GM21723 (cell line): Measurements from ENCODE around the gene LURAP1L.

Experiments used
- ATAC-seq: cut with Tn5 transposase; IDR thresholded peaks from one replicate; pipeline ENCODE4 v1.9.1; 2021; ENCODE audit warnings: mild to moderate bottlenecking, moderate library complexity; ENCODE audit not compliant: unreplicated experiment

The LURAP1L gene

GRCh38 chr9:12808569-12808968 lies 33.7 kb downstream of the LURAP1L start:
- ATAC-seq = no peak

- ATAC-seq = no peak
These were observed 34.9 kb downstream of the LURAP1L start for GRCh38 chr9:12809720-12810119.

DNA sequence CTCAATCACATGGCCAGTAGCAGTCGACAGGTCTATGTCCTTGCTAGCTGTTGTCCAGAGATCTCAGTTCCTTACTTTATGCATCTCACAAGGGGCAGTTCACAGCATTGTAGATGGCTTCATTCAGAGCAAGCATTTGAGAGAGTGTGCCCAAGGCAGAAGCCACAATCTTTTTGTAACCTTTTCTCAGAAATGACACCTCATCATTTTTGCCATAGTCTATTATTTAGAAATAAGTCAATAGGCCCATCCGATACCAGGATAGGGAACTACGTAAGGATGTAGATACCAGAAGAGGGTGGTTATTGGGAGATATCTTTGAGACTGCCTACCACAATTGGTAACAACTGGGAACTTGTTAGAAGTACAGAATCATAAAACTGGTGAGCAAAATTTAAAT lies 37.1 kb downstream of the LURAP1L start:
- no peak for ATAC-seq

GRCh38 chr9:12812710-12813109 lies 37.9 kb downstream of the LURAP1L start:
- ATAC-seq = no peak

- ATAC-seq = no peak
These were observed 38.7 kb downstream of the LURAP1L start for GRCh38 chr9:12813533-12813932.

- no peak for ATAC-seq
These were observed 39.4 kb downstream of the LURAP1L start for GRCh38 chr9:12813960-12814876.

GRCh38 chr9:12814877-12815237 lies 40.0 kb downstream of the LURAP1L start:
- ATAC-seq = no peak

GRCh38 chr9:12815888-12816287 lies 41.1 kb downstream of the LURAP1L start:
- no peak for ATAC-seq

DNA sequence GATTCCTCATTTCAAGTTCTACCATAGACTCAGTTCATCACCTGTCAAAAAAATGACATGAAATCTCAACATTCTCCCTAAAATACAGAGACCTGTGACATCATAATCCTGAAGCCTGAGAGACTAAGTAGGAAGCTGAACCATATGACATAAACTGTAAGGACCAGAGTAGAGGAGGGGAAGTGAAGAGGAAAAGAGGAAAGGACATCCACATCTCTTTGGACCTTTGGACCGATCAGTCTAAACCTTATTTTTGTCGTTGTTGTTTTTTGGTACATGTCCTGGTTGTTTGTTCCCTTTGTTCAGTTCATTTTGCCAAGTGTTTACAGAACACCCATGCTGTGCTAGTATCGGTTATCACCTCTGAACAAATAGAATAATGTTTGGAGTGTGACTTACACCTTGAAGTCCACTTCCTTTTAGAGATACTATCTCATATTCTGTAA lies 41.9 kb downstream of the LURAP1L start:
- no peak for ATAC-seq

DNA sequence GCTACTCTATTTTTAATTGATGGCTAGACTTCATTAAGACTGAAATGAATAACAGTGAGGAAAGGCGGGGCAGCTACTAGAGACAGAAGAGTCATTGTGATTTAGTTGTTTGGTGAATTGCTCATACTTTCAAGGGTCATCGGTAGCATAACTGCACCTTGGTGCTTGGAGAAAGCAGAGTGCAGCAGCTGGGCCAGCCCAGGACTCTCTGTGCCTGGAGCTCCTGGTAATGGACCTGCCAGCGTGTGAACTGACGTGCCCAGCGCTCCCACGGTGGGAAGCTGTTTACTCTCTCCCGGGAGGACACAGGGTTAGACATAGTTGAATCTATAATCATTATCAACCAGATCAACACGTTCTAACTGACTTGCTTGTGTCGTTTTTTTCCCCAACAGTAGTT lies 42.9 kb downstream of the LURAP1L start:
- ATAC-seq = no peak

DNA sequence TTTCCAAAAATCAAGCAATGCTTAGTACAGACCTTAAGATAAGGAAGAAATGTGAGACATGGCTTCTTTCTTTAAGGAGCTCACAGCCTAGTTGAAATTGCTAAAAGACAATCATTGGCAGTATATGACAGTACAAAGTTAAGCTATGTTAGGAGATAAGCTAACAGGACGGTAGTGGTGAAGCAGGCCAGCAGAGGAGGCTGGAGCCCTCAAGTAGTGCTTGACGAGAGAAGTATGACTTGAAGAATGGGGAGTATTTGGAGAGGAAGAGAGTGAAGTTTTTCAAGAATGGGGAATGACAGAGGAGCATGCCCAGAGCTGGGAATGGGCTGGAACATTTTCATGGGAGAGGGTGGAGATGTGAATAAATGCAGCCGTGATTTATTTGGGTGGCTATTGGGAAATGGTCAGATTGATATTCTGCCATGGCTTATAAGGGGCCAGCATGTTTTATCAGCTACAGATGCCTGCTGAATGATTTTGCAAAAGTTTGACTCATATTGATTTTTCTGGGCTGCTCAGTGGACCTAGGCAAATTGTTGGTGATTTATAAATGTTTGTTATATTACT lies 43.7 kb downstream of the LURAP1L start:
- no peak for ATAC-seq

DNA sequence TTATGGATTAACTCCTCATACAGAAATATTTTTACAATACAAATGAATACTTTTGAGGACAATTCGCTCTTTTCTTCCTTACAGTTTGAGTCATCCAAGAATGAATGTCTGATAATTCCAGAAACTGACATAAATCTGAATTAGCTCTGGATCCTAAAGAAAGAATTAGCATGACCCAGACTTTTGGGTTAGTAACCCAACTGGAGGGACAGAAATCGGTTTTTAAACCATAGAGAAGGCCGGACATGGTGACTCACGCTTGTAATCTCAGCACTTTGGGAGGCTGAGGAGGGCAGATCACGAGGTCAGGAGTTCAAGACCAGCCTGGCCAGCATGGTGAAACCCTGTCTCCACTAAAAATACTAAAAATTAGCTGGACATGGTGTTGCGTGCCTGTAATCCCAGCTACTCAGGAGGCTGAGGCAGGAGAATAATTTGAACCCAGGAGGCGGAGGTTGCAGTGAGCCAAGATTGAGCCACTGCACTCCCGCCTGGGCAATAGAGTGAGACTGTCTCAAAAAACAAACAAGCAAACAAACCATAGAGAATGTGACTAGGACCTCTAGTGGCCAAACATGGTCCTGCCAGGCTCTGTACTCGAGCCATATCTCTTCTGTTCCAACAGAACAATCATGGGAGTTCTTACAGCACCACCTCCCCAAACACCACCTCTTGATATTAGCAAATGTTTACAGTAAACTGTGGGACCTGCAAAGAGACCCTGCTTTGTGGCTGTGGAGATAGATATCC lies 44.8 kb downstream of the LURAP1L start:
- no peak for ATAC-seq

DNA sequence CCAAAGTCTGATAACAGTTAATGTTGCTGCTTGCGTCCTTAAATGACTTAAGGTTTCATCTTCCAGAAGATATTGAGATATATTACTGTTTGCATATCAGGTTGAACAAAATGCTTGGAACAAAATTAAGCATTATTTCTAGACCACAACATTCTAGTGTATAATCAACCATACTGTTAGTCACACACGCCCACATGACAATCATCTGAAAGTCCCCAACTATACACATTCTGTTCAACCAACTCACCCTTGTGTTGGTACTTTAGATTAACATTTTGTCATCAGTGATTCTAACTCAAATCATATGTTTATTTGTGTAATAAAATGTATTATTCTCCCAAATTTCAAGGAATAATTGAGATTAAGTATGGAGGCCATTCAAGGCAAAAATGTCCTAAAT lies 47.3 kb downstream of the LURAP1L start:
- no peak for ATAC-seq

DNA sequence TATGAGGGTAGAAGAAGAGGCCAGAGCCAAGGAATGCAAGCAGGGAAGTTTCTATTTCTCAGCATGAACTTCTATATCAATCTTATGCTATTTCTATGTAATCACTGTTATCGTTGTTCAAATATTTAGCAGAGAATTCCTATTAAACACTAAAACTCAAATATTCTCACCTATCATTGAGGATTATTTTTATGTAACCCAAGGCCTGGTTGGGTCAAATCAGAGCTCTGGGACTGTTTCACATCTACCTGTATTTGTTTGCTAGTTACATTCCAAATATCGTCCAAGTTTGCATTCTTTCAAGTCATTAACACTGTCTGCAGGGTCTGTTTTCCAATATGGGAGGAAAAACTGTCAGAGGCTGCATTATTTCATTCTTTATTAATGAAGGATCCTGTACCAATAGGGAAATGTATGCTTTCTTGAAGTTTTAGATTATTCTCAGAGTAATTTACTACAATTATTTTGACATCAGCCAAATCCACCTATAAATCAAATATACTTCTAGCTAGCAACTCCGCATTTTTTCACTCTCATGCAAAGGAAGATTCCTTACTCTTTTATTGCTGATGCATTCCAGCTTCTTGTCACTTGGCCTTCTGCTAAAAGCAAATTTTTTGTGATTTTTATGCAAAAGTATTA lies 52.2 kb downstream of the LURAP1L start:
- ATAC-seq = no peak

- no peak for ATAC-seq
These were observed 58.9 kb downstream of the LURAP1L start for GRCh38 chr9:12833701-12834100.

- no peak for ATAC-seq
These were observed 63.7 kb downstream of the LURAP1L start for GRCh38 chr9:12838546-12838945.

- ATAC-seq = no peak
These were observed 68.9 kb downstream of the LURAP1L start for GRCh38 chr9:12843735-12844134.

DNA sequence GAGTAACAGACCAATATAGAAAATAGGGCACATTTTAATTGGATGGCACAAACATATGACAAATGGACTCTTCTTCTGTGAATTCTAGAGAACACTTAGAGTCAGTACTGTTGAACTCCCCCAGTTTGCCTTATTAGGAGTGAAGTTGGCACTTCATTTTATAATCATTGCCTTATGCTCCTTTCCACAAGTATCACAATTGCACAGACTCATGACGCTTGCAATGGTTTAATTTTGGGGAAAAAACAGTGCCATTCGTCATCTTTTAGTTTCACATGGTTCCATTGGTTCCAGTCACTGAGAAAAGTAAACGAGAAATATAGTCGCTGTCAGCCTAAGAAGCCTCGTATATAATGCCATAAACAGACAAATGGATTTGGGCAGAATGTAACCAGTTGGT lies 71.2 kb downstream of the LURAP1L start:
- no peak for ATAC-seq

DNA sequence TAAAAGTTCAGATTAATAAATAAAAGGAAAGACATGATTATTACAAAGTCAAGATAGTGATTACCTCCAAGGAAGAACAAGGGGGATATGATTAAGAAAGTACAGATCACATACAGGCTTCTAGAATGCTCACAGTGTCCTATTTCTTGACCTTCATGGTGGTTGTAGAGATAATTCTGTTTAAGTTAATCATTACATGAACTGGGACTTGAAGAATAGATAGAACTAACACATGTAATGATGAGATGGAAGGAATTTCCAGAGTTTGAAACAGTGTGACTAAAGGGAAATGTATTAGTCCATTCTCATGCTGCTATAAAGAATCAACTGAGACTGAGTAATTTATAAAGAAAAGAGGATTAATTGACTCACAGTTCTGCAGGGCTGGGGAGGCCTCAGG lies 72.7 kb downstream of the LURAP1L start:
- ATAC-seq = no peak

- ATAC-seq = no peak
These were observed 74.7 kb downstream of the LURAP1L start for GRCh38 chr9:12849486-12850003.
